Smooth muscle cell (in vitro differentiated cells): ENCODE measurements around the gene SYCE1. TPM values are rescaled to one million over a fixed set of nuclear protein-coding genes. Genes with fewer than 3 reads are reported as not detected.

Source experiments
- DNase-seq: peaks from one replicate; lab custom pipeline; 2025; ENCODE audit not compliant: unreplicated experiment; lab: John Stamatoyannopoulos, UW
- H2AFZ ChIP-seq: fragments of 200-600 bp; sonication (generic); 2 replicates; pipeline ENCODE4 v1.6.0; 2016; ENCODE audit warnings: antibody characterized with exemption, low read depth, mild to moderate bottlenecking
- H3F3A ChIP-seq: fragments of 200-600 bp; sonication (generic); 2 replicates; pipeline ENCODE4 v1.6.0; 2017; ENCODE audit warnings: antibody characterized with exemption, low read depth
- H3K27ac ChIP-seq: fragments of 200-600 bp; sonication (generic); 2 replicates; pipeline ENCODE4 v1.5.1; 2016; ENCODE audit warnings: low read depth, mild to moderate bottlenecking
- H3K27me3 ChIP-seq: fragments of 200-600 bp; sonication (generic); 2 replicates; pipeline ENCODE4 v1.6.1; 2016; ENCODE audit warnings: low read depth, mild to moderate bottlenecking
- H3K36me3 ChIP-seq: fragments of 200-600 bp; sonication (generic); 2 replicates; pipeline ENCODE4 v1.5.1; 2016; ENCODE audit warnings: low read depth
- H3K4me1 ChIP-seq: fragments of 200-600 bp; sonication (generic); 2 replicates; pipeline ENCODE4 v1.5.1; 2016; ENCODE audit warnings: low read depth
- H3K4me2 ChIP-seq: fragments of 200-600 bp; sonication (generic); 2 replicates; pipeline ENCODE4 v1.6.0; 2016; ENCODE audit warnings: mild to moderate bottlenecking
- H3K4me3 ChIP-seq: fragments of 200-600 bp; sonication (generic); 2 replicates; pipeline ENCODE4 v1.5.1; 2016; ENCODE audit warnings: mild to moderate bottlenecking
- H3K79me2 ChIP-seq: fragments of 200-600 bp; sonication (generic); 2 replicates; pipeline ENCODE4 v1.6.0; 2016; ENCODE audit warnings: low read depth, mild to moderate bottlenecking
- H3K9ac ChIP-seq: fragments of 200-600 bp; sonication (generic); 2 replicates; pipeline ENCODE4 v1.6.0; 2016; ENCODE audit warnings: low read depth
- H3K9me3 ChIP-seq: fragments of 200-600 bp; sonication (generic); replicated peaks from 2 replicates; pipeline ENCODE4 v1.5.1; 2016; ENCODE audit warnings: low read depth
- H4K20me1 ChIP-seq: fragments of 200-600 bp; sonication (generic); 2 replicates; pipeline ENCODE4 v1.6.0; 2016; ENCODE audit warnings: low read depth
- WGBS: methylation state at CpG from one replicate; pipeline ENCODE4 v1.1.7; 2016; ENCODE audit warnings: low lambda C conversion rate; 5-methylcytosine and 5-hydroxymethylcytosine counted together
- polyA plus RNA-seq: library from polyadenylated mRNA; unstranded; fragments of >200 nt; fragmentation: Nextera tagmentation; extraction: Ambion mirVana; gene quantifications from 2 replicates; pipeline ENCODE4 v1.2.1, GENCODE V29; 2016
- total RNA-seq: library from RNA; depleted of rRNA; stranded (reverse); fragments of >200 nt; gene quantifications from 2 replicates; pipeline ENCODE4 v1.2.3, GENCODE V29; 2014
- TF ChIP-seq, protein P1 (sequence below): fragments of 200-600 bp; sonication (generic); IDR thresholded peaks from 2 replicates; pipeline ENCODE4 v1.5.1; 2017; ENCODE audit warnings: borderline replicate concordance, mild to moderate bottlenecking, antibody characterized with exemption; ENCODE audit not compliant: insufficient read depth, poor library complexity, severe bottlenecking

SYCE1 gene
- total and polyA plus RNA-seq, 2 experiments from 2014 or later: 0.13 TPM; not detected in 1

DNA sequence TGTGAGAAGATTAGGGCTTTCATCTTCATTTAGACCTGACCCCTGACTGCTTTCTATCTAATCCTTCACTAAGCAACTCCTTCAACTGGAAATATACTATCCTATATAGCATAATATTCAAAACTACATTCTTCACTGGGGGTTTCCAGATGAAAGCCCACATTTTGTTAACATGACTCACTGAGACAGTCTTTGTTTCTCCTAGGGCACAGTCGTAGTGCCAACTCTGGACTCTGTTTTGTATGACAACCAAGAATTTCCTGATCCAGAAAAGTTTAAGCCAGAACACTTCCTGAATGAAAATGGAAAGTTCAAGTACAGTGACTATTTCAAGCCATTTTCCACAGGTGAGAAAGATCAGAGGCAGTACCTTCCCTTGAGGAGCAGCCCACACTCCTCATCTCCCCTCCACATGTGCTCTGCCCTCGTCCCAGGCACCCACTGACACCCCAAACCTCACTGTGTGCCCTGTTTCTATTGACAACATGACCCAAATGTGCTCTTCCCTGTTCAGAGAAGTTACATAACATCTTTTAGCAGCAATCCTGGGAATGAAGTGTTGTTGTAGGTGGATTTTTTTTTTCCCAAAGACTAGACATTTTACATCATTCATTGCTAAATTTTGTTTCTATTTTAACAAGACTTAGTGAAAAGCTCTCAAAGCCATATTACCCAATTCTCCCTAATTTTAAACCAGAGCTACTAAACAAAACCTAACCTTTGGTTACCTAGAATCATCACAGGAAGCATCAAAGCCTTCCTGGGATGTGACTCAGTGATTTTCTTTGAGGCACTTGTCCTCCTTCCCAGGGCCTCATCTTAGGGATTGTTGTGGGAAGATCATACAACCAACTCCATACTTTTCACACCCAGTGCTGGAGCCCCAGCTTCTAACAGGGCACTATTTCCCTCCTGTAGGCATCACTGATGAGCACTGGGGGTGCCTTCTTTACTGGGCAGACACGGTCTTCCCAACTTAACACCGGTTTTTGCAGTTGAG lies 27.5 kb downstream of the SYCE1 start:
- Histone ChIP-seq H3K36me3 (no peaks in the 10 kb centered on the region), H3K27ac (no peak overlapping the region), H3K79me2 (no peaks in the 10 kb centered on the region), H3K4me2 (no peak overlapping the region), H2AFZ (no peak overlapping the region), H3K4me3 (no peak overlapping the region), H4K20me1 (no peaks in the 10 kb centered on the region), H3K9ac (no peak overlapping the region), H3K9me3 (peaks cover 7% of the 10 kb centered on the region), H3F3A (no peaks in the 10 kb centered on the region), H3K27me3 (no peaks in the 10 kb centered on the region), H3K4me1 (no peaks in the 10 kb centered on the region)
- DNase-seq: no peak
- TF ChIP-seq, protein P1, sequence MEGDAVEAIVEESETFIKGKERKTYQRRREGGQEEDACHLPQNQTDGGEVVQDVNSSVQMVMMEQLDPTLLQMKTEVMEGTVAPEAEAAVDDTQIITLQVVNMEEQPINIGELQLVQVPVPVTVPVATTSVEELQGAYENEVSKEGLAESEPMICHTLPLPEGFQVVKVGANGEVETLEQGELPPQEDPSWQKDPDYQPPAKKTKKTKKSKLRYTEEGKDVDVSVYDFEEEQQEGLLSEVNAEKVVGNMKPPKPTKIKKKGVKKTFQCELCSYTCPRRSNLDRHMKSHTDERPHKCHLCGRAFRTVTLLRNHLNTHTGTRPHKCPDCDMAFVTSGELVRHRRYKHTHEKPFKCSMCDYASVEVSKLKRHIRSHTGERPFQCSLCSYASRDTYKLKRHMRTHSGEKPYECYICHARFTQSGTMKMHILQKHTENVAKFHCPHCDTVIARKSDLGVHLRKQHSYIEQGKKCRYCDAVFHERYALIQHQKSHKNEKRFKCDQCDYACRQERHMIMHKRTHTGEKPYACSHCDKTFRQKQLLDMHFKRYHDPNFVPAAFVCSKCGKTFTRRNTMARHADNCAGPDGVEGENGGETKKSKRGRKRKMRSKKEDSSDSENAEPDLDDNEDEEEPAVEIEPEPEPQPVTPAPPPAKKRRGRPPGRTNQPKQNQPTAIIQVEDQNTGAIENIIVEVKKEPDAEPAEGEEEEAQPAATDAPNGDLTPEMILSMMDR: no peak
- WGBS: 44% methylated on average over 4 of the region's 4 CpGs

GRCh38 chr10:133536198-133536597 lies 29.2 kb downstream of the SYCE1 start:
- Histone ChIP-seq H3K27ac (no peak overlapping the region), H3K9me3 (peaks cover 7% of the 10 kb centered on the region), H3K9ac (no peak overlapping the region), H3F3A (no peaks in the 10 kb centered on the region), H3K36me3 (no peaks in the 10 kb centered on the region), H2AFZ (no peak overlapping the region), H3K4me1 (no peaks in the 10 kb centered on the region), H3K4me2 (no peak overlapping the region), H3K79me2 (no peaks in the 10 kb centered on the region), H4K20me1 (no peaks in the 10 kb centered on the region), H3K27me3 (no peaks in the 10 kb centered on the region), H3K4me3 (no peak overlapping the region)
- DNase-seq: no peak
- TF ChIP-seq, protein P1: no peak
- 37% methylated on average over 3 of the region's 4 CpGs for WGBS

- no peak overlapping the region for H3K27ac ChIP-seq
- no peak for DNase-seq
- no peak overlapping the region for H2AFZ ChIP-seq
- TF ChIP-seq, protein P1: no peak
- H3K4me3 ChIP-seq: no peak overlapping the region
- no peaks in the 10 kb centered on the region for H3K36me3 ChIP-seq
- no peaks in the 10 kb centered on the region for H3K27me3 ChIP-seq
- no peaks in the 10 kb centered on the region for H3F3A ChIP-seq
- H3K4me1 ChIP-seq: no peaks in the 10 kb centered on the region
- no peaks in the 10 kb centered on the region for H4K20me1 ChIP-seq
- 83% methylated on average over 7 of the region's 7 CpGs for WGBS
- H3K9me3 ChIP-seq: peaks cover 7% of the 10 kb centered on the region
- no peak overlapping the region for H3K4me2 ChIP-seq
- H3K9ac ChIP-seq: no peak overlapping the region
- H3K79me2 ChIP-seq: no peaks in the 10 kb centered on the region
Observed at GRCh38 chr10:133534417-133534816, 31.0 kb downstream of the SYCE1 start.
